ENCODE results near the gene NCL.
"Not testable (repeated sequence)": the region's sequence is repeated elsewhere in the genome, so short reads cannot be mapped to it uniquely, and the experiment has no call there.

- not testable (repeated sequence) for TF ChIP-seq TAF1 (IDR thresholded peaks at IDR 0.05; ENCODE audit: low read depth); EZH2 (IDR thresholded peaks at IDR 0.05; ENCODE audit: borderline replicate concordance, insufficient read depth, low read length, poor library complexity, severe bottlenecking)
These were observed 3.4 kb downstream of the NCL start for GRCh38 chr2:231460841-231461240.

Data from neural cell (in vitro differentiated cells).